ENCODE results near the gene HADHB.
"Not testable (repeated sequence)": the region's sequence is repeated elsewhere in the genome, so short reads cannot be mapped to it uniquely, and the experiment has no call there.

The HADHB gene

DNA sequence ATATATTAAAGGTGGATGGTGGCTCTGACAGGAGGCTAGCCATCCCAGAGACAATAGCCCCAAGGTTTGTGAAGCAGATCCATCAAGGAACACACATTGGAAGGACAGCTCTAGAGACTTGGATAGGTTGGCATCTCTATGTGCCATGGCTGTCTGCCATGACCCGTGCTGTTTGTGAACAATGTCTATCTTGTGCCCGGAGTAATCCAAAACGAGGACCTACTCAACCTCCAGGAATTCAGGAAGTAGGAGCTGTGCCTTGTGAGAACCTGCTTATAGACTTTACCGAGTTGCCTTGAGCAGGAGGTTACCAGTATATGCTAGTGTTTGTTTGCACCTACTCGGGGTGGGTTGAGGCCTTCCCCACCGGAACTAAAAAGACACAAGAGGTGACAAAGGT is 58.1 kb downstream of the HADHB start:
- H3K9me3 ChIP-seq (ENCODE audit: control insufficient read depth, insufficient read depth, low read length): no peaks in the 10 kb centered on the region
- H3F3A ChIP-seq (ENCODE audit: control insufficient read depth, insufficient read depth): no peaks in the 10 kb centered on the region
- no peaks in the 10 kb centered on the region for H3K79me2 ChIP-seq (ENCODE audit: control insufficient read depth, low read length)
- H3K9me2 ChIP-seq (replicated peaks; ENCODE audit: control insufficient read depth, low read length): no peaks in the 10 kb centered on the region
- TF ChIP-seq, protein P1, sequence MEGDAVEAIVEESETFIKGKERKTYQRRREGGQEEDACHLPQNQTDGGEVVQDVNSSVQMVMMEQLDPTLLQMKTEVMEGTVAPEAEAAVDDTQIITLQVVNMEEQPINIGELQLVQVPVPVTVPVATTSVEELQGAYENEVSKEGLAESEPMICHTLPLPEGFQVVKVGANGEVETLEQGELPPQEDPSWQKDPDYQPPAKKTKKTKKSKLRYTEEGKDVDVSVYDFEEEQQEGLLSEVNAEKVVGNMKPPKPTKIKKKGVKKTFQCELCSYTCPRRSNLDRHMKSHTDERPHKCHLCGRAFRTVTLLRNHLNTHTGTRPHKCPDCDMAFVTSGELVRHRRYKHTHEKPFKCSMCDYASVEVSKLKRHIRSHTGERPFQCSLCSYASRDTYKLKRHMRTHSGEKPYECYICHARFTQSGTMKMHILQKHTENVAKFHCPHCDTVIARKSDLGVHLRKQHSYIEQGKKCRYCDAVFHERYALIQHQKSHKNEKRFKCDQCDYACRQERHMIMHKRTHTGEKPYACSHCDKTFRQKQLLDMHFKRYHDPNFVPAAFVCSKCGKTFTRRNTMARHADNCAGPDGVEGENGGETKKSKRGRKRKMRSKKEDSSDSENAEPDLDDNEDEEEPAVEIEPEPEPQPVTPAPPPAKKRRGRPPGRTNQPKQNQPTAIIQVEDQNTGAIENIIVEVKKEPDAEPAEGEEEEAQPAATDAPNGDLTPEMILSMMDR (IDR thresholded peaks at IDR 0.05; ENCODE audit: low read depth, low read length, poor library complexity, severe bottlenecking): no peak
- no peak for TF ChIP-seq EZH2phosphoT487 (IDR thresholded peaks at IDR 0.05; ENCODE audit: borderline replicate concordance, low read length)
- H3K27ac ChIP-seq (ENCODE audit: low read depth, low read length): no peak overlapping the region
- no peaks in the 10 kb centered on the region for H3K36me3 ChIP-seq (ENCODE audit: control insufficient read depth, low read length)
- H4K20me1 ChIP-seq (ENCODE audit: control insufficient read depth, insufficient read depth, low read depth, low read length): no peaks in the 10 kb centered on the region
- H3K27me3 ChIP-seq (ENCODE audit: control insufficient read depth, low read length): peaks cover 16% of the 10 kb centered on the region
- H3K4me1 ChIP-seq (ENCODE audit: control insufficient read depth, low read length): peaks cover 16% of the 10 kb centered on the region
- no peak overlapping the region for H3K4me3 ChIP-seq (ENCODE audit: low read length)
- no peak overlapping the region for H3K4me2 ChIP-seq (ENCODE audit: low read length)

DNA sequence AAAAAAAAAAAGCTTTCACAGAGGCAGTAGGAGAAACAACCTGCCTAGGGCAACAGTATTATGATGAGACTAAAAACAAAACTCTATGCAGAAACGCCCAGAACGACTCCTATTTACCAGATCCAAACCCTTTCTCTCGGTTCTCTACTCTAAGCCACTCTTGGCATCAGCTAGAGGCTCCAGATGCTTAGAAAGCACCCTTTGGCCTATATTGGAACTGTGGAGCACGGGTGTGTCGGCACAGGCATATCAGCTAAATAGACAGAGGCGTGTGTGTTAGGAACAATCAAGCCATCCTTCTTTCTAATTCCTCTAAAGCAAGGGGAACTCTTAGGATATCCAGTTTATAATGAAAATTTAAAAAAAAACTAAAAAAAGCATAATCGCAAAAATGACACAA is 60.4 kb downstream of the HADHB start:
- H4K20me1 ChIP-seq (ENCODE audit: control insufficient read depth, insufficient read depth, low read depth, low read length); H3K4me2 ChIP-seq (ENCODE audit: low read length); H3K9me2 ChIP-seq (replicated peaks; ENCODE audit: control insufficient read depth, low read length); H3K4me3 ChIP-seq (ENCODE audit: low read length); H3K36me3 ChIP-seq (ENCODE audit: control insufficient read depth, low read length); H3K27ac ChIP-seq (ENCODE audit: low read depth, low read length); H3K4me1 ChIP-seq (ENCODE audit: control insufficient read depth, low read length); H3F3A ChIP-seq (ENCODE audit: control insufficient read depth, insufficient read depth); H3K79me2 ChIP-seq (ENCODE audit: control insufficient read depth, low read length); H3K9me3 ChIP-seq (ENCODE audit: control insufficient read depth, insufficient read depth, low read length); H3K27me3 ChIP-seq (ENCODE audit: control insufficient read depth, low read length): not testable (repeated sequence)

DNA sequence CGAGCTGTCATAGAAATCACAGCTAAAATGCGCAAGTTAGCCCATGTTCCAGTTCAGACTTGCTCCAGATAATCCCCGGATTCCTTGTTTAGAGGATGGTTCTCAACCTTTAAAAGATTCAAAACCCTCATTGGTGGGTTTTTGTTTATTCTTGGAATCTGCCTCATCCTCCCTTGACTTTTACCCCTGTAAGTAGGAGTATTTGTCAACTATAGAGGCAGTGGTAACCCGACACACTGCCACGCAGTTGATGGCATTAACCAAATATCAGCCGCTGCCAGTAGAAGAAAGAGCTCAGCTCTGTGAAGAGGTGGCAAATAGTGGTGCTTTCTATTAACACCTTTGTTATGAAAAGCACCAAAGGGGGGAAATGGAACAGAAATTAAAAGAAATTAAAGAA is 60.8 kb downstream of the HADHB start:
- TF ChIP-seq, protein P1 (IDR thresholded peaks at IDR 0.05; ENCODE audit: low read depth, low read length, poor library complexity, severe bottlenecking): no peak
- no peak for TF ChIP-seq EZH2phosphoT487 (IDR thresholded peaks at IDR 0.05; ENCODE audit: borderline replicate concordance, low read length)
- Histone ChIP-seq H3K36me3 (ENCODE audit: control insufficient read depth, low read length) (no peaks in the 10 kb centered on the region), H3K27ac (ENCODE audit: low read depth, low read length) (no peak overlapping the region), H3K9me3 (ENCODE audit: control insufficient read depth, insufficient read depth, low read length) (no peaks in the 10 kb centered on the region), H3K4me3 (ENCODE audit: low read length) (no peak overlapping the region), H3K79me2 (ENCODE audit: control insufficient read depth, low read length) (no peaks in the 10 kb centered on the region), H3K4me2 (ENCODE audit: low read length) (no peak overlapping the region), H4K20me1 (ENCODE audit: control insufficient read depth, insufficient read depth, low read depth, low read length) (no peaks in the 10 kb centered on the region), H3F3A (ENCODE audit: control insufficient read depth, insufficient read depth) (no peaks in the 10 kb centered on the region), H3K27me3 (ENCODE audit: control insufficient read depth, low read length) (no peaks in the 10 kb centered on the region), H3K4me1 (ENCODE audit: control insufficient read depth, low read length) (no peaks in the 10 kb centered on the region), H3K9me2 (replicated peaks; ENCODE audit: control insufficient read depth, low read length) (no peaks in the 10 kb centered on the region)

DNA sequence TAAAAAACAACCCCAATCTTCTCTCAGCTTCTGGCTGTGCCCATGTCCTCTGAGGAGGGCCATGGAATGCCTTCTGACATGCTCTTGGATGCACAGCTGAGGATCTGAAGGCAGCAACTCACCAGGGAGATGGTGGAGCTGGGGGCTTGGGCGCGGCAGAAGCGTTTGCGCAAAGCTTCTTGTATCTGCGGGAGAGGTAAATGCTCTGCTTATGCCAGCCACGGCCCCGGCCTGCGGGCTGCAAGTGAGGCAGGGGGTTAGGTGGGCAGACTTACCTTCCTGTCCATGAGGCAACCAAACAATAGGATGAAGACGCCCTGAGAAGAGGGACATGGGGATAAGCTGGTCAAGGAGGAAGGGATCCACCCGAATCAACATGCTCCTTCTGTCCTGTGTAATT is 65.2 kb downstream of the HADHB start:
- Histone ChIP-seq H3K9me2 (replicated peaks; ENCODE audit: control insufficient read depth, low read length) (no peaks in the 10 kb centered on the region), H3K4me3 (ENCODE audit: low read length) (no peak overlapping the region), H3K27ac (ENCODE audit: low read depth, low read length) (no peak overlapping the region), H3K27me3 (ENCODE audit: control insufficient read depth, low read length) (no peaks in the 10 kb centered on the region), H3F3A (ENCODE audit: control insufficient read depth, insufficient read depth) (no peaks in the 10 kb centered on the region), H4K20me1 (ENCODE audit: control insufficient read depth, insufficient read depth, low read depth, low read length) (no peaks in the 10 kb centered on the region), H3K79me2 (ENCODE audit: control insufficient read depth, low read length) (no peaks in the 10 kb centered on the region), H3K4me1 (ENCODE audit: control insufficient read depth, low read length) (no peaks in the 10 kb centered on the region), H3K9me3 (ENCODE audit: control insufficient read depth, insufficient read depth, low read length) (no peaks in the 10 kb centered on the region), H3K4me2 (ENCODE audit: low read length) (no peak overlapping the region), H3K36me3 (ENCODE audit: control insufficient read depth, low read length) (no peaks in the 10 kb centered on the region)
- TF ChIP-seq, protein P1 (IDR thresholded peaks at IDR 0.05; ENCODE audit: low read depth, low read length, poor library complexity, severe bottlenecking): no peak
- no peak for TF ChIP-seq EZH2phosphoT487 (IDR thresholded peaks at IDR 0.05; ENCODE audit: borderline replicate concordance, low read length)
